IMR-90 (cell line): ENCODE measurements around the gene KLF9. TPM values are rescaled to one million over a fixed set of nuclear protein-coding genes. Genes with fewer than 3 reads are reported as not detected.

Experiments used
- ATAC-seq: fragments of 200-7000 bp; cut with Tn5 transposase; 2 replicates; pipeline ENCODE4 v1.9.1; 2020; ENCODE audit warnings: low read depth, mild to moderate bottlenecking, moderate library complexity
- BruUV-seq: library from RNA; stranded (reverse); fragments of 400-500 nt; replicated peaks from 2 replicates; lab custom pipeline; 2021; lab: Mats Ljungman, UMichigan
- CTCF ChIA-PET: fragments of 300-600 bp; formaldehyde crosslinking; extraction: SDS; loops from one replicate; lab custom pipeline; 2021; ENCODE audit warnings: antibody characterized with exemption; lab: Yijun Ruan, JAX
- POLR2A ChIA-PET: fragments of 300-600 bp; sonication (Branson Sonifier 250); formaldehyde crosslinking; loops from one replicate; lab custom pipeline; 2022; ENCODE audit warnings: antibody characterized with exemption; ENCODE audit not compliant: unreplicated experiment; lab: Charles Lee
- DNase-seq: peaks from one replicate; pipeline ENCODE4 v3.0.0; 2013
- H2AFZ ChIP-seq: replicated peaks from 2 replicates; pipeline ENCODE3; 2013; ENCODE audit warnings: low read length, mild to moderate bottlenecking; ENCODE audit not compliant: poor library complexity
- H2AK5ac ChIP-seq: 2 replicates; pipeline ENCODE4 v1.6.1; 2013; ENCODE audit warnings: low read depth, low read length, inconsistent platforms
- H2AK9ac ChIP-seq: replicated peaks from 2 replicates; pipeline ENCODE3; 2013; ENCODE audit warnings: mild to moderate bottlenecking, low read depth, low read length, moderate library complexity; ENCODE audit not compliant: poor library complexity
- H2BK120ac ChIP-seq: 2 replicates; pipeline ENCODE4 v1.6.1; 2013; ENCODE audit warnings: low read depth, low read length, inconsistent platforms
- H2BK15ac ChIP-seq: 3 replicates; pipeline ENCODE4 v1.6.1; 2013; ENCODE audit warnings: low read depth, low read length, inconsistent platforms
- H2BK20ac ChIP-seq: 2 replicates; pipeline ENCODE4 v1.6.1; 2013; ENCODE audit warnings: low read depth, mild to moderate bottlenecking, inconsistent platforms, low read length, moderate library complexity
- H2BK5ac ChIP-seq: 2 replicates; pipeline ENCODE4 v1.6.1; 2013; ENCODE audit warnings: mild to moderate bottlenecking, low read depth, low read length, inconsistent platforms; ENCODE audit not compliant: poor library complexity, severe bottlenecking
- H3K14ac ChIP-seq: replicated peaks from 2 replicates; pipeline ENCODE4 v1.6.1; 2013; ENCODE audit warnings: low read depth, low read length, inconsistent platforms
- H3K18ac ChIP-seq: 2 replicates; pipeline ENCODE4 v1.6.1; 2013; ENCODE audit warnings: low read depth, low read length, control low read depth
- H3K23ac ChIP-seq: 2 replicates; pipeline ENCODE4 v1.6.1; 2013; ENCODE audit warnings: low read depth, low read length, inconsistent platforms
- H3K27ac ChIP-seq: 2 replicates; pipeline ENCODE4 v1.5.1; 2013; ENCODE audit warnings: mild to moderate bottlenecking, control low read depth, low read length; ENCODE audit not compliant: insufficient read depth
- H3K27me3 ChIP-seq: 2 replicates; pipeline ENCODE4 v1.6.1; 2013; ENCODE audit warnings: low read length; ENCODE audit not compliant: control insufficient read depth, insufficient read depth
- H3K36me3 ChIP-seq: 2 replicates; pipeline ENCODE4 v1.6.1; 2013; ENCODE audit warnings: low read length, mixed read lengths; ENCODE audit not compliant: control insufficient read depth, insufficient read depth
- H3K4ac ChIP-seq: 2 replicates; pipeline ENCODE4 v1.6.1; 2013; ENCODE audit warnings: low read depth, low read length, inconsistent platforms
- H3K4me1 ChIP-seq: 2 replicates; pipeline ENCODE4 v1.6.1; 2013; ENCODE audit warnings: low read length, mixed read lengths; ENCODE audit not compliant: control insufficient read depth, insufficient read depth
- H3K4me2 ChIP-seq: 2 replicates; pipeline ENCODE4 v1.6.1; 2013; ENCODE audit warnings: low read depth, mild to moderate bottlenecking, control low read depth, low read length, moderate library complexity
- H3K4me3 ChIP-seq: 2 replicates; pipeline ENCODE4 v1.5.1; 2013; ENCODE audit warnings: low read depth, mild to moderate bottlenecking, control low read depth, low read length, moderate library complexity; ENCODE audit not compliant: insufficient read depth
- H3K56ac ChIP-seq: 2 replicates; pipeline ENCODE4 v1.6.1; 2013; ENCODE audit warnings: low read length, inconsistent platforms; ENCODE audit not compliant: insufficient read depth; ENCODE audit errors: extremely low read depth
- H3K79me1 ChIP-seq, 2 experiments: 2 replicates each; pipeline ENCODE4 v1.6.1; 2013; ENCODE audit warnings: low read length in 2 of 2, inconsistent platforms in 1 of 2, low read depth in 1 of 2
- H3K9ac ChIP-seq: 2 replicates; pipeline ENCODE4 v1.6.1; 2013; ENCODE audit warnings: low read depth, low read length, control low read depth
- H3K9me1 ChIP-seq: 2 replicates; pipeline ENCODE4 v1.6.1; 2013; ENCODE audit warnings: low read length, inconsistent platforms; ENCODE audit not compliant: insufficient read depth
- H3K9me3 ChIP-seq: 2 replicates; pipeline ENCODE4 v1.6.1; 2013; ENCODE audit warnings: low read length; ENCODE audit not compliant: control insufficient read depth, insufficient read depth
- H4K20me1 ChIP-seq: 2 replicates; pipeline ENCODE4 v1.6.1; 2013; ENCODE audit warnings: low read length, inconsistent platforms; ENCODE audit not compliant: insufficient read depth
- H4K5ac ChIP-seq: 2 replicates; pipeline ENCODE4 v1.6.1; 2013; ENCODE audit warnings: mild to moderate bottlenecking, low read depth, low read length, control low read depth
- H4K8ac ChIP-seq, 2 experiments: 2 replicates each; pipeline ENCODE4 v1.6.1; 2013; ENCODE audit warnings: low read depth in 2 of 2, low read length in 2 of 2, control low read depth in 1 of 2, inconsistent platforms in 1 of 2
- H4K91ac ChIP-seq: 2 replicates; pipeline ENCODE4 v1.6.1; 2013; ENCODE audit warnings: low read depth, low read length, inconsistent platforms; ENCODE audit not compliant: insufficient read depth
- RAD21 ChIP-seq: IDR thresholded peaks from 2 replicates; pipeline ENCODE4 v1.6.1; 2012; ENCODE audit warnings: low read length, improper control_type of control experiment
- WGBS, 2 experiments: methylation state at CpG; one replicate each; pipeline versions ENCODE4 v1.1.5 to v1.1.7; 2013; ENCODE audit warnings: missing lambda C conversion rate in 2 of 2; ENCODE audit not compliant: insufficient read length in 1 of 2; ENCODE audit errors: extremely low coverage in 2 of 2; 5-methylcytosine and 5-hydroxymethylcytosine counted together
- dilution Hi-C: fragments of 300-500 bp; cut with HindIII; formaldehyde crosslinking; loops from one replicate; pipeline ENCODE4 v1.14.3; 2018; ENCODE audit warnings: low sequenced_read_pairs; ENCODE audit not compliant: unreplicated experiment
- in situ Hi-C: fragments of 300-500 bp; cut with MboI; formaldehyde crosslinking; loops from 3 replicates; pipeline ENCODE4 v1.14.3; 2019; ENCODE audit warnings: low sequenced_read_pairs, inconsistent platforms, mixed read lengths
- intact Hi-C: fragments of 100-400 bp; cut with micrococcal nuclease; formaldehyde crosslinking; loops from 2 replicates; pipeline ENCODE4 v1.10.0; 2022
- polyA plus RNA-seq, 3 experiments: library from polyadenylated mRNA; depleted of rRNA; stranded (reverse); fragments of >200 nt; gene quantifications; 2 replicates each; pipeline ENCODE4 v1.2.3, GENCODE V29; 2012; ENCODE audit warnings: low replicate concordance in 1 of 3
- total RNA-seq: library from RNA; depleted of rRNA; stranded (reverse); fragments of >200 nt; gene quantifications from 2 replicates; pipeline ENCODE4 v1.2.3, GENCODE V29; 2012

KLF9 gene
- total and polyA plus RNA-seq, 2 of the 4 experiments (the other 2 are of a cell fraction), result 4.1 to 7.5 TPM

GRCh38 chr9:70403618-70404025, 10.8 kb downstream of the KLF9 start:
- H4K91ac ChIP-seq, result no peak overlapping the region
- no peak overlapping the region for H2AFZ ChIP-seq
- BruUV-seq, result no TSS peak
- peaks cover 64% of the 10 kb centered on the region for H4K20me1 ChIP-seq
- H3K4me3 ChIP-seq, result no peak overlapping the region
- H3K23ac ChIP-seq, result peak overlapping the region; percentile 41; the same call in 1 of the 2 replicates
- H3K9ac ChIP-seq, result no peak overlapping the region
- H3K4me1 ChIP-seq, result peaks cover 35% of the 10 kb centered on the region
- ATAC-seq (no peak), DNase-seq (peak; percentile 47)
- dilution Hi-C loops (no loop called here), intact Hi-C loops (no loop called here), in situ Hi-C loops (no loop called here)
- H3K56ac ChIP-seq, result no peak overlapping the region
- 0 out of 2 replicates have a peak overlapping the region, but pooled peaks have one; percentile 14 for H2BK20ac ChIP-seq
- H2BK120ac ChIP-seq, result no peak overlapping the region; the same call in 1 of the 2 replicates
- no peaks in the 10 kb centered on the region for H3K27me3 ChIP-seq
- H3K27ac ChIP-seq, result no peak overlapping the region
- POLR2A ChIA-PET, result no interaction called here
- WGBS, 2 experiments, result 79% methylated on average over 2 of the region's 4 CpGs; no CpG with 5 or more reads in 1 of the 2 experiments
- H3K4ac ChIP-seq, result peak overlapping the region; percentile 52
- peaks cover 22 to 90% of the 10 kb centered on the region in 2 experiments for H3K79me1 ChIP-seq
- H4K5ac ChIP-seq, result 0 out of 2 replicates have a peak overlapping the region, but pooled peaks have one; percentile 16
- peak overlapping the region; percentile 22; the same call in 1 of the 2 replicates for H3K4me2 ChIP-seq
- CTCF ChIA-PET, result no interaction called here
- H3K36me3 ChIP-seq, result peaks cover 3% of the 10 kb centered on the region; the same call in 1 of the 2 replicates
- no peaks in the 10 kb centered on the region for H3K9me3 ChIP-seq
- H2BK15ac ChIP-seq, result 0 out of 3 replicates have a peak overlapping the region, but pooled peaks have one; percentile 15
- peaks cover 36% of the 10 kb centered on the region for H3K9me1 ChIP-seq
- peak overlapping the region; percentile 42 for H2AK5ac ChIP-seq
- no peak overlapping the region for H2BK5ac ChIP-seq
- no peak overlapping the region for H4K8ac ChIP-seq
- H2AK9ac ChIP-seq, result no peak overlapping the region
- peak overlapping the region; percentile 14; the same call in 1 of the 2 replicates for H3K14ac ChIP-seq
- no peak for TF ChIP-seq RAD21
- peak overlapping the region; percentile 54; the same call in 1 of the 2 replicates for H3K18ac ChIP-seq
